ENCODE data around the gene ARX. TPM values are rescaled to one million over a fixed set of nuclear protein-coding genes. Genes with fewer than 3 reads are reported as not detected.
A peak's percentile ranks its signal among the peaks of the same experiment; 100 is the strongest.

Gene ARX
- total and polyA plus RNA-seq, 3 donors from 2014 or later = 4.9 to 13.4 (median 7.7) TPM

- Histone ChIP-seq H3K27ac (peak overlapping the region; percentile 81 to 85), H3K4me3 (peak overlapping the region; percentile 31 to 43), H3K9me3 (no peaks in the 10 kb centered on the region), H3K4me1 (no peaks in the 10 kb centered on the region), H3K36me3 (ENCODE audit: low read depth, missing control alignments) (no peaks in the 10 kb centered on the region), H3K27me3 (no peaks in the 10 kb centered on the region)
- no peak for TF ChIP-seq POLR2A (IDR thresholded peaks at IDR 0.05)
- TF ChIP-seq CTCF (IDR thresholded peaks at IDR 0.05) = no peak
- no peak for DNase-seq
- intact Hi-C loops (cut with DNase I; ENCODE audit: low total_unique reads) = loop anchor here (5.0 kb wide), 1 partner anchor 162 kb away; no protein-coding TSS in a partner anchor
- WGBS, 2 donors = 0% methylated on average over 4 to 31 of the region's 59 CpGs
Observed at GRCh38 chrX:25004485-25005032, 11.2 kb downstream of the ARX start.

GRCh38 chrX:25004040-25004439, 11.7 kb downstream of the ARX start:
- 8 to 14% methylated on average over 8 to 10 of the region's 10 CpGs for WGBS, 2 donors
- DNase-seq = no peak
- peak overlapping the region in 1 of 2 donors; percentile 43 for H3K4me3 ChIP-seq
- no peak for TF ChIP-seq POLR2A (IDR thresholded peaks at IDR 0.05)
- TF ChIP-seq CTCF (IDR thresholded peaks at IDR 0.05) = no peak
- no peaks in the 10 kb centered on the region for H3K36me3 ChIP-seq (ENCODE audit: low read depth, missing control alignments)
- intact Hi-C loops (cut with DNase I; ENCODE audit: low total_unique reads) = loop anchor here (5.0 kb wide), 1 partner anchor 162 kb away; no protein-coding TSS in a partner anchor
- no peaks in the 10 kb centered on the region for H3K27me3 ChIP-seq
- peak overlapping the region; percentile 81 to 85 for H3K27ac ChIP-seq
- no peaks in the 10 kb centered on the region for H3K9me3 ChIP-seq
- H3K4me1 ChIP-seq = no peaks in the 10 kb centered on the region

- Histone ChIP-seq H3K36me3 (ENCODE audit: low read depth, missing control alignments) (no peaks in the 10 kb centered on the region), H3K4me3 (peak overlapping the region in 1 of 2 donors; percentile 43), H3K27me3 (no peaks in the 10 kb centered on the region), H3K27ac (peak overlapping the region; percentile 63 to 85), H3K4me1 (no peaks in the 10 kb centered on the region), H3K9me3 (no peaks in the 10 kb centered on the region)
- no peak for TF ChIP-seq POLR2A (IDR thresholded peaks at IDR 0.05)
- 17 to 32% methylated on average over 21 to 39 of the region's 40 CpGs for WGBS, 2 donors
- no peak for DNase-seq
- intact Hi-C loops (cut with DNase I; ENCODE audit: low total_unique reads) = loop anchor here (5.0 kb wide), 1 partner anchor 161 kb away; no protein-coding TSS in a partner anchor
Observed at GRCh38 chrX:25003066-25003849, 12.5 kb downstream of the ARX start.

DNA sequence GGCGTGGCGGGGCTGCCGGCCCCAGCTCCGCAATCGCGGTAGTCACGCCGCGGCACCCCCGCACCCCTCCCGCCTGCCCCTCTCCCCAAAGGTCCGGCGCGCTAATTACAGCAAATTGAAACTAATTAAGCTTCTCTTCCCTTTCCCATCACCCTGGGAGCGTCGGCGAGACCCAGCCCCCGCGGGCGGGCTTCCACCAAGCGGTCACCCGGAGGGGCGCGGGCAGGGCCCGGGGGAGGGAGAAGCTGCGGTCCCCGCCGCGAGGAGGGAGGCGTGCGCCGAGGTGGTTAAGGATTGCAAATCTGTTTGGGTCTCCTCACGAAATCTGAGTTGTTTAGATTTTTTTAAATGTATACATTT, 13.1 kb downstream of the ARX start:
- peak overlapping the region; percentile 37 to 43 for H3K4me3 ChIP-seq
- no peak for DNase-seq

More for the DNA sequence above, 13.1 kb downstream of the ARX start:
- WGBS, 2 donors = 3 to 14% methylated on average over 4 to 22 of the region's 33 CpGs
- Histone ChIP-seq H3K27me3 (no peaks in the 10 kb centered on the region), H3K27ac (peak overlapping the region in 1 of 2 donors; percentile 85), H3K4me1 (no peaks in the 10 kb centered on the region), H3K9me3 (no peaks in the 10 kb centered on the region), H3K36me3 (ENCODE audit: low read depth, missing control alignments) (no peaks in the 10 kb centered on the region)
- intact Hi-C loops (cut with DNase I; ENCODE audit: low total_unique reads) = loop anchor here (5.0 kb wide), 1 partner anchor 160 kb away; no protein-coding TSS in a partner anchor
- TF ChIP-seq POLR2A (IDR thresholded peaks at IDR 0.05) (no peak), CTCF (IDR thresholded peaks at IDR 0.05) (no peak)

Data from testis (tissue), 3 donors.